KMS-11 (cell line): ENCODE results near the gene CRYBA2.

Experiments used
- H2AFZ ChIP-seq: fragments of 200-600 bp; sonication (generic); 2 replicates; pipeline ENCODE4 v1.6.1; 2016; ENCODE audit warnings: antibody characterized with exemption, mixed run types, low read depth
- H3K27ac ChIP-seq: fragments of 200-600 bp; sonication (generic); 2 replicates; pipeline ENCODE4 v1.6.1; 2016; ENCODE audit warnings: mild to moderate bottlenecking, mixed run types
- H3K27me3 ChIP-seq: fragments of 200-600 bp; sonication (generic); 2 replicates; pipeline ENCODE4 v1.6.1; 2017; ENCODE audit warnings: mild to moderate bottlenecking, low read depth, mixed run types, moderate library complexity; ENCODE audit not compliant: insufficient read depth
- H3K36me3 ChIP-seq: fragments of 200-600 bp; sonication (generic); 2 replicates; pipeline ENCODE4 v1.6.1; 2017; ENCODE audit warnings: mild to moderate bottlenecking, mixed run types; ENCODE audit not compliant: insufficient read depth
- H3K4me1 ChIP-seq: fragments of 200-600 bp; sonication (generic); 2 replicates; pipeline ENCODE4 v1.6.1; 2016; ENCODE audit warnings: mild to moderate bottlenecking, low read depth, mixed run types; ENCODE audit not compliant: poor library complexity, severe bottlenecking
- H3K4me2 ChIP-seq: fragments of 200-600 bp; sonication (generic); 2 replicates; pipeline ENCODE4 v1.7.0; 2016; ENCODE audit warnings: mild to moderate bottlenecking, mixed run types
- H3K4me3 ChIP-seq: fragments of 200-600 bp; sonication (generic); IDR thresholded peaks from 2 replicates; pipeline ENCODE4 v1.6.1; 2017; ENCODE audit warnings: low read depth, low read length, mixed read lengths; ENCODE audit not compliant: insufficient read depth
- H3K79me2 ChIP-seq: fragments of 200-600 bp; sonication (generic); 2 replicates; pipeline ENCODE4 v1.6.1; 2016; ENCODE audit warnings: low read depth, mixed run types; ENCODE audit not compliant: insufficient read depth
- H3K9ac ChIP-seq: fragments of 200-600 bp; sonication (generic); 2 replicates; pipeline ENCODE4 v1.6.1; 2016; ENCODE audit warnings: mild to moderate bottlenecking, mixed run types
- H4K20me1 ChIP-seq: fragments of 200-600 bp; sonication (generic); 2 replicates; pipeline ENCODE4 v1.6.1; 2016; ENCODE audit warnings: mild to moderate bottlenecking, mixed run types; ENCODE audit not compliant: insufficient read depth
- CTCF ChIP-seq: fragments of 200-600 bp; sonication (generic); conservative IDR thresholded peaks from 2 replicates; pipeline ENCODE4 v1.6.1; 2017; ENCODE audit warnings: low read depth, mild to moderate bottlenecking, antibody characterized with exemption, low read length, moderate library complexity, mixed read lengths

The CRYBA2 gene

GRCh38 chr2:219025637-219026585 lies 32.7 kb upstream of the CRYBA2 start:
- H3K4me1 ChIP-seq: no peaks in the 10 kb centered on the region
- H3K4me2 ChIP-seq: no peak overlapping the region
- H3K27me3 ChIP-seq: peaks cover 42% of the 10 kb centered on the region
- no peak overlapping the region for H3K9ac ChIP-seq
- no peak for TF ChIP-seq CTCF
- no peak overlapping the region for H3K4me3 ChIP-seq
- no peak overlapping the region for H3K27ac ChIP-seq
- no peaks in the 10 kb centered on the region for H3K36me3 ChIP-seq
- no peaks in the 10 kb centered on the region for H4K20me1 ChIP-seq
- no peaks in the 10 kb centered on the region for H3K79me2 ChIP-seq
- no peak overlapping the region for H2AFZ ChIP-seq

GRCh38 chr2:219024059-219024458 lies 30.8 kb upstream of the CRYBA2 start:
- no peaks in the 10 kb centered on the region for H3K4me1 ChIP-seq

DNA sequence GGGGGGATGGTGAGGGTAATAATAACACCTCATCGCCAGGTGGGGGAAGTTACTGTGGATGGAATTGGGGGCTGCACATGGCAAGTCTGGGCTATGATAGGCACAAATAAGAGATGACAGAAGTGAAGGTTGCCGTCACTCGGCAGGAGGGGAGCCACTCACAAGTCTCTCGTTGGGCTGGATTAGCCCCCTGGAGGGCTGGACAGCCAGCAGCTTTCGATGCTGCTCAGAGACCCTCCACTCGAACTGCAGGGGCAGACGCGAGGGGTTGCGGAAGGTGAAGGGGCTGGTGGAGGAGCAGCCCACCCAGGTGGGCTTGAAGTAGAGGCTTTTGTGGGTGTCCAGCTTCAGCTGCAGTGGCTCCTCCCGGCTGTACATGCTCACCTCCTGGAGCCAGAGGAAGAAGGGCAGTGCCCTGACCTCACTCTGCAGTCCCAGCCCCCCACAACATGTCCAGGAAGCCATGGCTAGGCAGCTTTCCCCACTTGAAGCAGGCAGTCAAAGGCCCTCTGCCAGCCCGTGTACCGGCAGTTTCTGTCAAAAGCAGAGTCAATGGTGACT lies 29.9 kb upstream of the CRYBA2 start:
- Histone ChIP-seq H4K20me1 (no peaks in the 10 kb centered on the region), H3K4me1 (no peaks in the 10 kb centered on the region), H3K4me2 (no peak overlapping the region), H2AFZ (no peak overlapping the region), H3K27ac (no peak overlapping the region), H3K9ac (no peak overlapping the region), H3K79me2 (no peaks in the 10 kb centered on the region), H3K4me3 (no peak overlapping the region), H3K27me3 (peaks cover 42% of the 10 kb centered on the region), H3K36me3 (no peaks in the 10 kb centered on the region)
- TF ChIP-seq CTCF: no peak

More at GRCh38 chr2:219024059-219024458, 30.8 kb upstream of the CRYBA2 start:
- H2AFZ ChIP-seq: no peak overlapping the region
- H3K9ac ChIP-seq: no peak overlapping the region
- no peaks in the 10 kb centered on the region for H3K36me3 ChIP-seq
- H3K4me2 ChIP-seq: no peak overlapping the region
- TF ChIP-seq CTCF: no peak
- H3K79me2 ChIP-seq: no peaks in the 10 kb centered on the region
- H3K4me3 ChIP-seq: no peak overlapping the region
- H3K27ac ChIP-seq: no peak overlapping the region
- no peaks in the 10 kb centered on the region for H4K20me1 ChIP-seq
- peaks cover 43% of the 10 kb centered on the region for H3K27me3 ChIP-seq

GRCh38 chr2:219022616-219023015 lies 29.4 kb upstream of the CRYBA2 start:
- Histone ChIP-seq H3K27ac (no peak overlapping the region), H3K27me3 (peaks cover 44% of the 10 kb centered on the region), H2AFZ (no peak overlapping the region)

More at GRCh38 chr2:219022616-219023015, 29.4 kb upstream of the CRYBA2 start:
- no peaks in the 10 kb centered on the region for H3K4me1 ChIP-seq
- TF ChIP-seq CTCF: no peak
- no peak overlapping the region for H3K4me2 ChIP-seq
- no peaks in the 10 kb centered on the region for H3K36me3 ChIP-seq
- no peak overlapping the region for H3K4me3 ChIP-seq
- no peaks in the 10 kb centered on the region for H3K79me2 ChIP-seq
- no peak overlapping the region for H3K9ac ChIP-seq
- no peaks in the 10 kb centered on the region for H4K20me1 ChIP-seq
